Left ventricle myocardium inferior (tissue), 1 donor: ENCODE results near the gene PLA2G4A. TPM values are rescaled to one million over a fixed set of nuclear protein-coding genes. Genes with fewer than 3 reads are reported as not detected.

Experiments
- DNase-seq: peaks from one replicate; pipeline ENCODE4 v3.0.0-alpha.2; 2020
- H3K27ac ChIP-seq: fragments of 200-600 bp; replicated peaks from 2 replicates; pipeline ENCODE4 v1.8.0; 2021
- H3K27me3 ChIP-seq: fragments of 200-600 bp; 2 replicates; pipeline ENCODE4 v1.8.0; 2021; ENCODE audit warnings: low read depth
- H3K36me3 ChIP-seq: fragments of 200-600 bp; 2 replicates; pipeline ENCODE4 v1.8.0; 2021
- H3K4me1 ChIP-seq: fragments of 200-600 bp; 2 replicates; pipeline ENCODE4 v1.8.0; 2021
- H3K4me3 ChIP-seq: fragments of 200-600 bp; 2 replicates; pipeline ENCODE4 v1.8.0; 2021; ENCODE audit warnings: mild to moderate bottlenecking, moderate library complexity
- H3K9me3 ChIP-seq: fragments of 200-600 bp; replicated peaks from 2 replicates; pipeline ENCODE4 v1.8.0; 2021
- CTCF ChIP-seq: fragments of 200-600 bp; IDR thresholded peaks from 2 replicates; pipeline ENCODE4 v1.8.0; 2021; ENCODE audit warnings: antibody characterized with exemption, mild to moderate bottlenecking, borderline replicate concordance
- intact Hi-C: fragments of 100-400 bp; cut with micrococcal nuclease; formaldehyde crosslinking; loops from one replicate; pipeline ENCODE4 v1.11.0; 2022
- total RNA-seq: library from RNA; stranded (reverse); fragmentation: NEBNext Ultra II Directional; extraction: Animal tissue kit (Norgen Biotek cat#: 25700); gene quantifications from one replicate; pipeline ENCODE4 v1.2.1, GENCODE V29; 2021
- donor health status: DM: no; HTN: yes; CAD: no; lungs with severe emphysema.

PLA2G4A gene
- total RNA-seq, 1 donor from 2014 or later = 2.7 TPM

- TF ChIP-seq CTCF = no peak
- Histone ChIP-seq H3K27me3 (no peaks in the 10 kb centered on the region), H3K9me3 (no peaks in the 10 kb centered on the region), H3K36me3 (no peaks in the 10 kb centered on the region), H3K4me3 (no peak overlapping the region), H3K27ac (peak overlapping the region; percentile 37), H3K4me1 (peaks cover 5% of the 10 kb centered on the region)
- intact Hi-C loops = no loop called here
- no peak for DNase-seq
Measured at GRCh38 chr1:186900539-186901237, 71.9 kb downstream of the PLA2G4A start.

GRCh38 chr1:186901631-186902030 lies 72.9 kb downstream of the PLA2G4A start:
- peaks cover 2% of the 10 kb centered on the region for H3K4me1 ChIP-seq
- no peaks in the 10 kb centered on the region for H3K27me3 ChIP-seq
- H3K36me3 ChIP-seq = no peaks in the 10 kb centered on the region
- no peak overlapping the region for H3K4me3 ChIP-seq
- no peak for TF ChIP-seq CTCF
- intact Hi-C loops = no loop called here
- H3K27ac ChIP-seq = no peak overlapping the region
- no peak for DNase-seq
- no peaks in the 10 kb centered on the region for H3K9me3 ChIP-seq

DNA sequence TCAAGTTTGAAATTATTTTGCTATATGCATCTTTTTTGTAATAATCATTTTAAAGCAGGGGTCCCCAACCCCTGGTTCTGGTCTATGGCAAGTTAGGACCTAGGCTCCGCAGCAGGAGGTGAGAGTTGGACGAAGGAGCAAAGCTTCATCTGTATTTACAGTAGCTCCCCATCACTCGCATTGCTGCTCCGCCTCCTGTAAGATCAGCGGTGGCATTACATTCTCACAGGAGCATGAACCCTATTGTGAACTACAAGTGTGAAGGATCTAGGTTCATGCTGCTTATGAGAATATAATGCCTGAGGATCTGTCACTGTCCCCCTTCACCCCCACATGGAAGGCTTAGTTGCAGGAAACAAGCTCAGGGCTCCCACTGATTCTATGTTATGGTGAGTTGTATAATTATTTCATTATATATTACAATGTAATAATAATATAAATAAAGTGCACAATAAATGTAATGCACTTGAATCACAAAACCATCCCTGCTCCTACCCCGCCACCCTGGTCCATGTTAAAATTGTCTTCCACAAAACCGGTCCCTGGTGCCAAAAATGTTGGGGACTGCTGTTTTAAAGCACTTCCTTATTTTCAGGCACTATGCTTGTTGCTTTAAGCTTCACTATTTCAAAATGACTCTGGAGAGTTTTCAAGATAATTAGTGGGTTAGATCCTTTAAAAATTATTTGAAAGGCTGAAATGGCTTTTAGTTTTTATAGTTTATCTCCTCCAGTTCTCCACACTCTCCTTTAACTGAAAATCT lies 74.8 kb downstream of the PLA2G4A start:
- H3K4me3 ChIP-seq = no peak overlapping the region
- TF ChIP-seq CTCF = no peak
- H3K36me3 ChIP-seq = no peaks in the 10 kb centered on the region
- no peak for DNase-seq
- no peaks in the 10 kb centered on the region for H3K9me3 ChIP-seq
- no peaks in the 10 kb centered on the region for H3K4me1 ChIP-seq
- no peak overlapping the region for H3K27ac ChIP-seq
- intact Hi-C loops = no loop called here
- no peaks in the 10 kb centered on the region for H3K27me3 ChIP-seq

- Histone ChIP-seq H3K4me1 (no peaks in the 10 kb centered on the region), H3K27me3 (no peaks in the 10 kb centered on the region), H3K4me3 (no peak overlapping the region), H3K27ac (no peak overlapping the region), H3K9me3 (no peaks in the 10 kb centered on the region), H3K36me3 (no peaks in the 10 kb centered on the region)
- no peak for DNase-seq
- TF ChIP-seq CTCF = no peak
- intact Hi-C loops = no loop called here
Measured at GRCh38 chr1:186904361-186904760, 75.6 kb downstream of the PLA2G4A start.

DNA sequence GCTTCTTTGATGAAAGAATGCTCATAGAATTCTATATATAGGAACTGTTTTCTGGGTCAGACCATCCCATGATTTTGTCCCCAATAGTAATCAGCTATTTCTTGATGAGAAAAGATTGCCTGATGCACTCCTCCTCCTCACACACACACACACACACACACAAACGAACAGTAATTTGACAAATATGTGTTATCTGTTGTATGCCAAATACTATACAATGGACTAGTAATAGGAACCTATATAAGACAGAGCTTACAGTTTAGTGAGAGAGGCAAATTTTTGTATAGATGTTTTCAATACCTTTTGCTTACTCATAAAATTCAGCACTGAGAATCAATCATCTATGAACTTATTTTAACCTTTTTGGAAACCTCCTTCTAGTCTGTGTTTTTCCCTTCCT lies 76.8 kb downstream of the PLA2G4A start:
- H3K27ac ChIP-seq = no peak overlapping the region

More for the DNA sequence above, 76.8 kb downstream of the PLA2G4A start:
- Histone ChIP-seq H3K4me3 (no peak overlapping the region), H3K9me3 (no peaks in the 10 kb centered on the region), H3K36me3 (no peaks in the 10 kb centered on the region), H3K4me1 (no peaks in the 10 kb centered on the region), H3K27me3 (no peaks in the 10 kb centered on the region)
- no peak for DNase-seq
- no peak for TF ChIP-seq CTCF
- intact Hi-C loops = no loop called here
